ENCODE results near the gene CCDC93. TPM values are rescaled to one million over a fixed set of nuclear protein-coding genes. Genes with fewer than 3 reads are reported as not detected.

The CCDC93 gene
- total RNA-seq, 4 donors from 2014 or later: 14.4 to 17.0 (median 16.0) TPM

DNA sequence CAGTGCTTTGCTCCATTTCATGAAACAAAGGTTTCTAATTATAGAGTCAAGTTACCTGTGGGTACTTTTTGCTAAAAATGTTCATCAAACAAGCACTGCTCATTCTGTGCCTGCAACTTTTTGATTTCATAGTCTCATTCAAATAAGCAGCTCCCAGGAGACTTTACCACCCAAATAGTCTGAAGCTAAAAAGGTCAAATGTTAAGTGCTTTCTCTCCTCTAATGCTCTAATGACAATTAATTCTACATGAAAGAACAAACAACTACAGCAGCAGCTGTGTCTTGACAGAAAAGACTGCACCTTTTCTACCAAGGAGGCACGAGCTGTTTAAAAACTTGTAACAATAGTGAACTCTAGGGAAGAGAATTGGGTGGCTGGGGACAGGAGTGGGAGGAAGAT is 65.3 kb downstream of the CCDC93 start:
- intact Hi-C loops (cut with DNase I): no loop called here
- 69% methylated on average over 1 of the region's 1 CpG for WGBS
- TF ChIP-seq, protein P1, sequence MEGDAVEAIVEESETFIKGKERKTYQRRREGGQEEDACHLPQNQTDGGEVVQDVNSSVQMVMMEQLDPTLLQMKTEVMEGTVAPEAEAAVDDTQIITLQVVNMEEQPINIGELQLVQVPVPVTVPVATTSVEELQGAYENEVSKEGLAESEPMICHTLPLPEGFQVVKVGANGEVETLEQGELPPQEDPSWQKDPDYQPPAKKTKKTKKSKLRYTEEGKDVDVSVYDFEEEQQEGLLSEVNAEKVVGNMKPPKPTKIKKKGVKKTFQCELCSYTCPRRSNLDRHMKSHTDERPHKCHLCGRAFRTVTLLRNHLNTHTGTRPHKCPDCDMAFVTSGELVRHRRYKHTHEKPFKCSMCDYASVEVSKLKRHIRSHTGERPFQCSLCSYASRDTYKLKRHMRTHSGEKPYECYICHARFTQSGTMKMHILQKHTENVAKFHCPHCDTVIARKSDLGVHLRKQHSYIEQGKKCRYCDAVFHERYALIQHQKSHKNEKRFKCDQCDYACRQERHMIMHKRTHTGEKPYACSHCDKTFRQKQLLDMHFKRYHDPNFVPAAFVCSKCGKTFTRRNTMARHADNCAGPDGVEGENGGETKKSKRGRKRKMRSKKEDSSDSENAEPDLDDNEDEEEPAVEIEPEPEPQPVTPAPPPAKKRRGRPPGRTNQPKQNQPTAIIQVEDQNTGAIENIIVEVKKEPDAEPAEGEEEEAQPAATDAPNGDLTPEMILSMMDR (IDR thresholded peaks at IDR 0.05): no peak
- no peak for TF ChIP-seq EP300 (IDR thresholded peaks at IDR 0.05)
- TF ChIP-seq POLR2AphosphoS5 (IDR thresholded peaks at IDR 0.05): no peak
- TF ChIP-seq POLR2A (IDR thresholded peaks at IDR 0.05; ENCODE audit: low read depth): no peak
- H3K27me3 ChIP-seq: no peaks in the 10 kb centered on the region
- H3K4me3 ChIP-seq: no peak overlapping the region
- no peaks in the 10 kb centered on the region for H3K9me3 ChIP-seq
- H3K4me1 ChIP-seq: no peaks in the 10 kb centered on the region
- DNase-seq (ENCODE audit: extremely low spot score): no peak
- H3K36me3 ChIP-seq: peaks cover 81 to 100% (median 92%) of the 10 kb centered on the region in 4 donors
- H3K27ac ChIP-seq (replicated peaks in 1 of 4): no peak overlapping the region

DNA sequence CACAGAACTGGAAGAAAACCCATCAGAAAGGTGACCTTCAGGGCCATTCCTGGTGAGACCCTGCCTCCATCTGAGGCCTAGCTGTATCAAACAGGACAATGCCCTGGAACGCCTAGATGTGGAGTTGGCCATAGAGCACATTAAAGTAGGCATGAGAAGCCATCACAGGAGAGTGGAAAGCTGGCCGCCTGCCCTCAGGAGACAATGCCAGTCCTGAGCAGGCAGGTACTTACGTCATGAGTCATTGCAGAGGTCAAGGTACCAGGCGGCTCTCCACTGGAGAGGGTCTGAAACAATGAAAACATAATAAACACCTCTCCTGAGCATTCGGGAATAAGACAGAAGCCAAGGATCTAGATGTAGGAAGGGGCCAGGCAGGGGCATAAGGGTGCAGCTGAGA is 68.6 kb downstream of the CCDC93 start:
- TF ChIP-seq POLR2AphosphoS5 (IDR thresholded peaks at IDR 0.05) (no peak), EP300 (IDR thresholded peaks at IDR 0.05) (no peak), POLR2A (IDR thresholded peaks at IDR 0.05; ENCODE audit: low read depth) (no peak)
- TF ChIP-seq, protein P1 (IDR thresholded peaks at IDR 0.05): no peak
- H3K36me3 ChIP-seq: peaks cover 76 to 99% (median 96%) of the 10 kb centered on the region in 4 donors
- no peak overlapping the region for H3K4me3 ChIP-seq
- no peaks in the 10 kb centered on the region for H3K27me3 ChIP-seq
- no peak for DNase-seq (ENCODE audit: extremely low spot score)
- H3K27ac ChIP-seq (replicated peaks in 1 of 4): no peak overlapping the region
- no peaks in the 10 kb centered on the region for H3K4me1 ChIP-seq
- intact Hi-C loops (cut with DNase I): no loop called here
- WGBS: 94% methylated on average over 5 of the region's 5 CpGs
- H3K9me3 ChIP-seq: no peaks in the 10 kb centered on the region

DNA sequence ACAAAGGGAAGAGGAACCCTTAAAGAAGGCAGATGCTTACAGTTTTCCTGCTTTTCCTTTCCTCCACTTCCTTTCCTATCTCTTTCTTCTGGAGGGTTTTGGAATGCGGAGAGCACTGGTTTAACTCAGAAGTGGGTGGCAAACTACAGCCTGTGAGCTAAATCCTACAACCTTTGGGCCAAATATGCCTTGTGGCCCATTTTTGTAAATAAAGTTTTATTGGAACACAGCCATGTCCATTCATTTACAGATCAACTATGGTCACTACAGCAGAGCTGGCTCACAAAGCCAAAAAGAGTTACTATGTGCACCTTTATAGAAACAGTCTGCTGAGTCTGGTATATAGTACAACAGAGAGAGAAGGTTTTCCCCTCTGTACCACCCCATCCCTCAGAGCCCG is 69.1 kb downstream of the CCDC93 start:
- intact Hi-C loops (cut with DNase I): no loop called here
- H3K9me3 ChIP-seq: no peaks in the 10 kb centered on the region

DNA sequence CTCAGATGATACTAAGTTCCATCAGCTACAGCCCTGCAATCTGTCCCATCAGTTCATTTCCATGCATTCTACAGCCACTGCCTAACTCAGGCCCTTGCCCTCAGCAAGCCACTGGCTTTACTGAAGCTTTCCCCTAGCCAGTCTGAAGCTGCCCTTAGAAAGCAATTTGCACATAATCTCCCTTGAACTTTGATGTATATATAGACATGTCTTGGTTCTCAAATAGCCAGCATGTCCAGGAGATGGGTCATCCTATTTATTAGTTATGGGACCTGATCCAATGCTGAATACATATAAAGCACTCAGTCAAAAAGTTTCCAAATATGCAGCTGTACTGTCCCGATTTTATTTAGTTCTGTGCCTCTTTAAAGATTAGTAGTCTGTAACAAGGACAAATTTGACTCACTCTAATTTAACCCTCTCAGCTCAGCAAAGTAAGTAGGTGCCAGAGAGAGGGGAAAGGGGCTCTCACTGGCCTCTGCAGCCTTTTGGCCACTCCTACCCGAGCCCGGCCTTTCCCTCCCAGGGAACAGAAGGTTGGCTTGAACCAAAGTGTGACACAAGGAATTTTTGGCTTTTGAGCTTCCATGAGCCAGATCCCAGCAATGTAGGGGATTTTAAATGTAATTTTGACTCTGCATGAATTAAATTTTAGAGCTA is 70.7 kb downstream of the CCDC93 start:
- DNase-seq (ENCODE audit: extremely low spot score): no peak
- Histone ChIP-seq H3K4me3 (no peak overlapping the region), H3K36me3 (peaks cover 84 to 100% (median 97%) of the 10 kb centered on the region in 4 donors), H3K9me3 (no peaks in the 10 kb centered on the region), H3K27ac (replicated peaks in 1 of 4) (no peak overlapping the region), H3K27me3 (no peaks in the 10 kb centered on the region), H3K4me1 (no peaks in the 10 kb centered on the region)
- TF ChIP-seq POLR2A (IDR thresholded peaks at IDR 0.05; ENCODE audit: low read depth) (no peak), EP300 (IDR thresholded peaks at IDR 0.05) (no peak), POLR2AphosphoS5 (IDR thresholded peaks at IDR 0.05) (no peak)
- WGBS: 65% methylated on average over 3 of the region's 3 CpGs
- intact Hi-C loops (cut with DNase I): no loop called here

More for the DNA sequence above, 69.1 kb downstream of the CCDC93 start:
- H3K27ac ChIP-seq (replicated peaks in 1 of 4): no peak overlapping the region
- no peak for DNase-seq (ENCODE audit: extremely low spot score)
- H3K4me1 ChIP-seq: no peaks in the 10 kb centered on the region
- H3K4me3 ChIP-seq: no peak overlapping the region
- TF ChIP-seq EP300 (IDR thresholded peaks at IDR 0.05) (no peak), POLR2AphosphoS5 (IDR thresholded peaks at IDR 0.05) (no peak), POLR2A (IDR thresholded peaks at IDR 0.05; ENCODE audit: low read depth) (no peak)
- TF ChIP-seq, protein P1 (IDR thresholded peaks at IDR 0.05): no peak
- H3K27me3 ChIP-seq: no peaks in the 10 kb centered on the region
- H3K36me3 ChIP-seq: peaks cover 78 to 99% (median 96%) of the 10 kb centered on the region in 4 donors
- 100% methylated on average over 1 of the region's 2 CpGs for WGBS

DNA sequence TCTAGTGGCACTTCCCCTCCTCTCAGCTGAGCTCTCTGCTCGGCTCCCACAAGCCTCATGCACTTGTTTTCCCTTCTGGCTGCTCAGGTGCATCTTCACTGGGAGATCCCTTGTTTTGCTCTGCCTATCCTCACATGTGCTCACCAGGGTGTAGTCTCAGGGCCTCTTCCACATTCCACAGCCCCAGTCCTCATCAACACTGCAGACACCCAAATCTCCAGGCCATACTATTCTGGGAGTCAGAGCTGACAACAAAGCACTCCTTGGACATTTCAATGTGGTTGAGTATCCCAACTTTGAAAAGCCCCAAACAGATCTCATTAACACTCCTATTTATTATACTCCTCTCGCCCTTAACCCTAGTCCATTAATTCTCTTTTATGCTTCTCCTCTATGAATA is 71.3 kb downstream of the CCDC93 start:
- Histone ChIP-seq H3K4me1 (peaks cover 0 to 1% (median 0%) of the 10 kb centered on the region in 4 donors), H3K4me3 (no peak overlapping the region), H3K9me3 (no peaks in the 10 kb centered on the region), H3K27me3 (no peaks in the 10 kb centered on the region), H3K36me3 (peaks cover 83 to 100% (median 95%) of the 10 kb centered on the region in 4 donors), H3K27ac (replicated peaks in 1 of 4) (no peak overlapping the region)
- DNase-seq (ENCODE audit: extremely low spot score): no peak
- WGBS: 72% methylated on average over 2 of the region's 2 CpGs
- intact Hi-C loops (cut with DNase I): no loop called here
- TF ChIP-seq, protein P1 (IDR thresholded peaks at IDR 0.05): no peak
- TF ChIP-seq EP300 (IDR thresholded peaks at IDR 0.05) (no peak), POLR2A (IDR thresholded peaks at IDR 0.05; ENCODE audit: low read depth) (no peak), POLR2AphosphoS5 (IDR thresholded peaks at IDR 0.05) (no peak)

Measured in esophagus muscularis mucosa (tissue), 4 donors.